ENCODE results near the gene IQGAP2. TPM values are rescaled to one million over a fixed set of nuclear protein-coding genes. Genes with fewer than 3 reads are reported as not detected.

The IQGAP2 gene
- total RNA-seq, 2 experiments from 2014 or later: 37.7 to 39.1 TPM

GRCh38 chr5:76604838-76605237 is 201.8 kb downstream of the IQGAP2 start:
- ChIA-PET CTCF (interaction anchor here (0.8 to 8.8 kb wide), 2 partner anchors 14 to 169 kb away, joined by 3 to 122 read pairs; no protein-coding TSS in a partner anchor), POLR2A (no interaction called here)
- intact Hi-C loops (cut with micrococcal nuclease): no loop called here
- no peak for DNase-seq
- Mint-ChIP-seq H3K4me3 (no peak overlapping the region), H3K9me3 (no peaks in the 10 kb centered on the region), H3K27me3 (no peaks in the 10 kb centered on the region), H3K4me1 (ENCODE audit: low read depth) (peaks cover 13% of the 10 kb centered on the region), H3K27ac (no peak overlapping the region), H3K36me3 (ENCODE audit: low read depth) (peaks cover 18% of the 10 kb centered on the region)
- no peak for ATAC-seq
- TF ChIP-seq CTCF (IDR thresholded peaks at IDR 0.05): no peak

- ATAC-seq: no peak
- no peak overlapping the region for H3K27ac Mint-ChIP-seq
- CTCF ChIA-PET: interaction anchor here (0.6 to 4.9 kb wide), 6 partner anchors 9 to 228 kb away, joined by 3 to 28 read pairs (median 4); no protein-coding TSS in a partner anchor
Measured at GRCh38 chr5:76606701-76607100, 203.6 kb downstream of the IQGAP2 start.

DNA sequence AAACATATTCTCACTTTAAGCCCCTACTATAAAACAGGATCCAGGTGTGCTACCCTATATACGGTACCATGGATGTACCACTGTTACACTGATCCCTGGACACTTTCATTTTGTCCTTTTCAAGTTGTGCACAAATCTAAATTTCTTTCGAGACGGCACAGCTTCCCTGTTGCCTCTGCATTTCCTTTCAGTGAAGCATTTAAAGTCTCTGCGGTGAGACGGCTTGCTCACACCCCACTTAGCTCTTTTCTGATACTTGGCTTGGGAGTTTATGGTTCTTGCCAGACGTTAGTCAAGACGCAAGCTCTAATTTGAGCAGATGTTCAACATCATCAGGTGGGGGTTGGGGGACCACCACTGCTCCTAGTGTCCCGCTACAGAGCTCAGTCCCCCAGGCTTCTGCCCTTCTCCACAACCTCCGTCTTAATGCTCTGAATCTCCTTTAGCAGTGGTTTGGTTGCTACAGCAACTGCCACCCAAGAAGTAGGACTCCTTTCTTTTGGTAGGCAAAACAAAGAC is 204.3 kb downstream of the IQGAP2 start:
- CTCF ChIA-PET: interaction anchor here (1.3 to 4.9 kb wide), 4 partner anchors 8 to 167 kb away, joined by 3 to 28 read pairs (median 6); no protein-coding TSS in a partner anchor
- DNase-seq: no peak
- intact Hi-C loops (cut with micrococcal nuclease): no loop called here
- Mint-ChIP-seq H3K4me1 (ENCODE audit: low read depth) (peaks cover 11% of the 10 kb centered on the region), H3K27ac (no peak overlapping the region), H3K27me3 (no peaks in the 10 kb centered on the region), H3K9me3 (no peaks in the 10 kb centered on the region), H3K4me3 (no peak overlapping the region), H3K36me3 (ENCODE audit: low read depth) (peaks cover 16% of the 10 kb centered on the region)
- TF ChIP-seq CTCF (IDR thresholded peaks at IDR 0.05): no peak
- no peak for ATAC-seq
- POLR2A ChIA-PET: no interaction called here

More at GRCh38 chr5:76606701-76607100, 203.6 kb downstream of the IQGAP2 start:
- POLR2A ChIA-PET: interaction anchor here (0.6 kb wide), 1 partner anchor 46 kb away, joined by 3 read pairs; no protein-coding TSS in a partner anchor
- no peak for TF ChIP-seq CTCF (IDR thresholded peaks at IDR 0.05)
- intact Hi-C loops (cut with micrococcal nuclease): no loop called here
- peaks cover 20% of the 10 kb centered on the region for H3K36me3 Mint-ChIP-seq (ENCODE audit: low read depth)
- H3K9me3 Mint-ChIP-seq: no peaks in the 10 kb centered on the region
- H3K4me3 Mint-ChIP-seq: no peak overlapping the region
- no peaks in the 10 kb centered on the region for H3K27me3 Mint-ChIP-seq
- H3K4me1 Mint-ChIP-seq (ENCODE audit: low read depth): peaks cover 11% of the 10 kb centered on the region
- no peak for DNase-seq

DNA sequence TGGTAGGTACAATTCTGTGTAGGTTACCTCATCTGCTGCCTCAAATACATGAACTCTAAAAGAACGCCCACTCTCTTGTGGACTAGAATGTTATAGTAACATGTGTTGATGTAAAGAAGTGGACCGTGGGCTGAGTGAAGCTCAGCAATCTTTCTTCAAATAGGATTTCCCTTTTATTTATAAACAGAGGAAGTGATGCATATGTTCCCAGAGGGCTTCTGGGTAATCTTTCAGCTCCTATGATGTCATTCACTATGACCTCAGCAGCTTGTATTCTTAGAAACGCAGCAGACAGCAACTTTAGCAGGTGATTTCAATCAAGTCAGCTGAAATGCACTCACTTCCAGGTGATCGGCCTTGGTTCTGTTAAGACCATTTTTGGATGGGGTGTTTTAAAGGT is 205.7 kb downstream of the IQGAP2 start:
- CTCF ChIA-PET: interaction anchor here (0.8 to 4.9 kb wide), 5 partner anchors 8 to 166 kb away, joined by 3 to 28 read pairs (median 6); no protein-coding TSS in a partner anchor
- peaks cover 11% of the 10 kb centered on the region for H3K4me1 Mint-ChIP-seq (ENCODE audit: low read depth)
- no peak overlapping the region for H3K4me3 Mint-ChIP-seq
- no peaks in the 10 kb centered on the region for H3K27me3 Mint-ChIP-seq
- no peak overlapping the region for H3K27ac Mint-ChIP-seq
- POLR2A ChIA-PET: interaction anchor here (1.1 kb wide), 1 partner anchor 9 kb away, joined by 3 read pairs; no protein-coding TSS in a partner anchor
- no peak for TF ChIP-seq CTCF (IDR thresholded peaks at IDR 0.05)
- intact Hi-C loops (cut with micrococcal nuclease): no loop called here
- ATAC-seq (peak; percentile 64), DNase-seq (peak; percentile 8)
- H3K9me3 Mint-ChIP-seq: no peaks in the 10 kb centered on the region
- peaks cover 14% of the 10 kb centered on the region for H3K36me3 Mint-ChIP-seq (ENCODE audit: low read depth)

- TF ChIP-seq CTCF (IDR thresholded peaks at IDR 0.05): no peak
- no peak for DNase-seq
- ATAC-seq: no peak
- CTCF ChIA-PET: interaction anchor here (1.5 to 4.9 kb wide), 5 partner anchors 9 to 164 kb away, joined by 3 to 28 read pairs (median 9); no protein-coding TSS in a partner anchor
- Mint-ChIP-seq H3K4me3 (no peak overlapping the region), H3K9me3 (no peaks in the 10 kb centered on the region), H3K4me1 (ENCODE audit: low read depth) (peaks cover 11% of the 10 kb centered on the region), H3K27ac (no peak overlapping the region), H3K27me3 (no peaks in the 10 kb centered on the region), H3K36me3 (ENCODE audit: low read depth) (peaks cover 11% of the 10 kb centered on the region)
- intact Hi-C loops (cut with micrococcal nuclease): no loop called here
- POLR2A ChIA-PET: no interaction called here
Measured at GRCh38 chr5:76610196-76610595, 207.1 kb downstream of the IQGAP2 start.
